WTC11 (cell line): ENCODE results near the gene DOK3.

Source experiments
- ATF3 ChIP-seq: sonication (generic); formaldehyde crosslinking; conservative IDR thresholded peaks from 2 replicates; pipeline ENCODE4 v1.8.1; 2022; ENCODE audit warnings: mild to moderate bottlenecking, missing genetic modification reagents
- CBFB ChIP-seq: sonication (generic); formaldehyde crosslinking; IDR thresholded peaks from 2 replicates; pipeline ENCODE4 v1.8.1; 2022; ENCODE audit warnings: mild to moderate bottlenecking, low read depth, missing genetic modification reagents
- CREB1 ChIP-seq: sonication (generic); formaldehyde crosslinking; IDR thresholded peaks from 2 replicates; pipeline ENCODE4 v1.8.0; 2023; ENCODE audit warnings: mild to moderate bottlenecking, missing genetic modification reagents
- CTCF ChIP-seq: fragments of 200-600 bp; IDR thresholded peaks from 2 replicates; pipeline ENCODE4 v1.8.0; 2022; ENCODE audit warnings: antibody characterized with exemption
- ESRRA ChIP-seq: sonication (generic); formaldehyde crosslinking; IDR thresholded peaks from 2 replicates; pipeline ENCODE4 v1.8.1; 2022; ENCODE audit warnings: mild to moderate bottlenecking, missing genetic modification reagents, borderline replicate concordance
- FOXJ3 ChIP-seq: sonication (generic); formaldehyde crosslinking; IDR thresholded peaks from 2 replicates; pipeline ENCODE4 v1.9.0; 2021; ENCODE audit warnings: missing genetic modification reagents, mild to moderate bottlenecking, borderline replicate concordance
- FOXK1 ChIP-seq: sonication (generic); formaldehyde crosslinking; IDR thresholded peaks from 2 replicates; pipeline ENCODE4 v1.8.0; 2022; ENCODE audit warnings: mild to moderate bottlenecking, moderate library complexity, missing genetic modification reagents
- MAX ChIP-seq: sonication (generic); formaldehyde crosslinking; IDR thresholded peaks from 2 replicates; pipeline ENCODE4 v1.8.0; 2022; ENCODE audit warnings: mild to moderate bottlenecking, missing genetic modification reagents
- ZBTB21 ChIP-seq: sonication (generic); formaldehyde crosslinking; IDR thresholded peaks from 2 replicates; pipeline ENCODE4 v1.8.1; 2023; ENCODE audit warnings: mild to moderate bottlenecking, missing genetic modification reagents, borderline replicate concordance
- ZNF138 ChIP-seq: sonication (generic); formaldehyde crosslinking; conservative IDR thresholded peaks from 2 replicates; pipeline ENCODE4 v1.8.1; 2022; ENCODE audit warnings: mild to moderate bottlenecking, moderate library complexity, missing genetic modification reagents
- TF ChIP-seq, protein P1 (sequence below): sonication (generic); formaldehyde crosslinking; IDR thresholded peaks from 2 replicates; pipeline ENCODE4 v1.8.0; 2022; ENCODE audit warnings: mild to moderate bottlenecking, missing genetic modification reagents

DNA sequence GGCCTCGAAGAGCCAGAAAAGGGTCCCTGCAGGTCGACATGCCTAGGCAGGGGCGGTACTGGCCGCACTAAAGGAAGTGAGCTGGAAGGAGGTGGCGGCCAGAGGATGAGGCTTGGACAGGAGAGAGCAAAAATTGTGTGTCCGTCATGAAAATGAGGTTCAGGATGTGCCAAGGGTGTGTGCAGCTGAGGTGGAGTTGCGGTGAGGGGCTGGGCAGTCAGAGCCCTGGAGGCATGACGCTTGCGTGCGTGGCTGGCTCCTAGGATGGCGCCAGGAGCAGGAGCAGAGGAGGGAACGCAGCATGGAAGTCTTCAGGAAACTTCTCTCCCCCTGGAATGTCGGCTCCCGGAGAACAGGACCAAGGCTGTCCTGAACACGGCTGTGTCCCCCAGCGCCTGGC lies 6.7 kb downstream of the DOK3 start:
- TF ChIP-seq CTCF (no peak), ESRRA (CRISPR knock-in tag) (no peak), MAX (CRISPR knock-in tag) (no peak), FOXJ3 (CRISPR knock-in tag) (no peak), CBFB (CRISPR knock-in tag) (no peak), ZBTB21 (no peak), CREB1 (CRISPR knock-in tag) (no peak), ATF3 (CRISPR knock-in tag) (no peak), FOXK1 (CRISPR knock-in tag) (no peak), ZNF138 (CRISPR knock-in tag) (no peak)
- TF ChIP-seq, protein P1, sequence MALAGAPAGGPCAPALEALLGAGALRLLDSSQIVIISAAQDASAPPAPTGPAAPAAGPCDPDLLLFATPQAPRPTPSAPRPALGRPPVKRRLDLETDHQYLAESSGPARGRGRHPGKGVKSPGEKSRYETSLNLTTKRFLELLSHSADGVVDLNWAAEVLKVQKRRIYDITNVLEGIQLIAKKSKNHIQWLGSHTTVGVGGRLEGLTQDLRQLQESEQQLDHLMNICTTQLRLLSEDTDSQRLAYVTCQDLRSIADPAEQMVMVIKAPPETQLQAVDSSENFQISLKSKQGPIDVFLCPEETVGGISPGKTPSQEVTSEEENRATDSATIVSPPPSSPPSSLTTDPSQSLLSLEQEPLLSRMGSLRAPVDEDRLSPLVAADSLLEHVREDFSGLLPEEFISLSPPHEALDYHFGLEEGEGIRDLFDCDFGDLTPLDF (CRISPR knock-in tag): no peak
